ENCODE measurements around the gene FAHD1. TPM values are rescaled to one million over a fixed set of nuclear protein-coding genes. Genes with fewer than 3 reads are reported as not detected.

FAHD1 gene
- total RNA-seq, 4 donors from 2014 or later: 46.2 to 89.0 (median 62.3) TPM

DNA sequence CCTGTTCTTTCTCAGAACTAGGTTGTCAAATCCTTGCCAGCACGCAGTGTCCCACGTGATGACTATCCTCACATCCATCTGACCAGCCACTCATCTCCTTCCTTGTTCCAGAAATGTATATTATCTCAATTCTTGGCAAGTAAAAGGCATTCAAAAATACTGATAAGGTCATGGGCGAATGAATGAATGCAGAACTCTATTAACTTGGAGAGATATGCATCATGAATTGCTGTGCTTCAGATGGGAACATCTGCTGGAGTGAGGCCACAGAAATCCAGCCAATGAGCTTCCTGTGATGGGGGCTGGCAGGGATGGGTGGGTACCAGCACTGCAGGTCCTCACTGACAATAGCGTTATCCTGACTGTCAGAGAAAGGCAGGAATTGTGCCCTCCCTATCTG, 19.0 kb downstream of the FAHD1 start:
- DNase-seq (ENCODE audit: low spot score in 2 of 2): no peak
- no peak overlapping the region for H3K4me3 ChIP-seq (ENCODE audit: low read depth, poor library complexity, severe bottlenecking)
- WGBS, 2 donors: 51% methylated on average over 4 of the region's 4 CpGs
- TF ChIP-seq, protein P1, sequence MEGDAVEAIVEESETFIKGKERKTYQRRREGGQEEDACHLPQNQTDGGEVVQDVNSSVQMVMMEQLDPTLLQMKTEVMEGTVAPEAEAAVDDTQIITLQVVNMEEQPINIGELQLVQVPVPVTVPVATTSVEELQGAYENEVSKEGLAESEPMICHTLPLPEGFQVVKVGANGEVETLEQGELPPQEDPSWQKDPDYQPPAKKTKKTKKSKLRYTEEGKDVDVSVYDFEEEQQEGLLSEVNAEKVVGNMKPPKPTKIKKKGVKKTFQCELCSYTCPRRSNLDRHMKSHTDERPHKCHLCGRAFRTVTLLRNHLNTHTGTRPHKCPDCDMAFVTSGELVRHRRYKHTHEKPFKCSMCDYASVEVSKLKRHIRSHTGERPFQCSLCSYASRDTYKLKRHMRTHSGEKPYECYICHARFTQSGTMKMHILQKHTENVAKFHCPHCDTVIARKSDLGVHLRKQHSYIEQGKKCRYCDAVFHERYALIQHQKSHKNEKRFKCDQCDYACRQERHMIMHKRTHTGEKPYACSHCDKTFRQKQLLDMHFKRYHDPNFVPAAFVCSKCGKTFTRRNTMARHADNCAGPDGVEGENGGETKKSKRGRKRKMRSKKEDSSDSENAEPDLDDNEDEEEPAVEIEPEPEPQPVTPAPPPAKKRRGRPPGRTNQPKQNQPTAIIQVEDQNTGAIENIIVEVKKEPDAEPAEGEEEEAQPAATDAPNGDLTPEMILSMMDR (IDR thresholded peaks at IDR 0.05): no peak
- no peak for TF ChIP-seq POLR2A (IDR thresholded peaks at IDR 0.05)
- intact Hi-C loops (cut with DNase I; ENCODE audit: low total_unique reads): no loop called here

DNA sequence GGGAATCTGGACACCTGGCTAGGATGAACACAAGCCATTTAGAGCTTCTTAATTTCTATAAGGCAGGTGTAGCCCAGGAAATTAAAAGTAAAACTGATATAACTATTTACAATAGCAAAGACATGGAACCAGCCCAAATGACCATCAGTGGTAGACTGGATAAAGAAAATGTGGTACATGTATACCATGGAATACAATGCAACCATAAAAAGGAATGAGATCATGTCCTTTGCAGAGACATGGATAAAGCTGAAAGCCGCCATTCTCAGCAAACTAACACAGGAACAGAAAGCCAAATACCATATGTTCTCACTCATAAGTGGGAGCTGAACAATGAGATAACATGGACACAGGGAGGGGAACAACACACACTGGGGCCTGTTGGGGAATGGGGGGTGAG, 19.4 kb downstream of the FAHD1 start:
- intact Hi-C loops (cut with DNase I; ENCODE audit: low total_unique reads): no loop called here
- H3K4me3 ChIP-seq (ENCODE audit: low read depth, poor library complexity, severe bottlenecking): no peak overlapping the region
- TF ChIP-seq POLR2A (IDR thresholded peaks at IDR 0.05): no peak
- TF ChIP-seq, protein P1 (IDR thresholded peaks at IDR 0.05): no peak
- 68 to 89% methylated on average over 1 of the region's 1 CpG for WGBS, 2 donors
- no peak for DNase-seq (ENCODE audit: low spot score in 2 of 2)

DNA sequence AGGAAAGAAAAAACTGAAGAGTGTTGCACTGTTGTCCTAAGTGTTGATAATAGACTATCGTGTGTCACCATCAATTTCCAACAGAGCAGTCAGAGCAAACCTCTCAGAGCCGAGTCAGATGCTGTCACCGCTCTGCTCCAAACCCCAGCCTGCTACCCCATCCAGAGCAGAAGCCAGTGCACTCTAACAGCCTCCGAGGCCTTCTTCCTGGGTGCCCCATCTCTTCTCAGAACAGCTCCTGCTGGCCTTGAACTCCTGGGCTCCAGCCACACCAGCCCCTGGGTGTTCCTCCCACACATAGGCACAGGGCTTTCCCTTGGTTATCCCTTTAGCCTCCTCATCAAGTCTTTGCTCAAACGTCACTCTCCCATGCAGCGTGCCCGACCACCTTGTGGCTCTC, 24.0 kb downstream of the FAHD1 start:
- DNase-seq (ENCODE audit: low spot score in 2 of 2): no peak
- no peak overlapping the region for H3K4me3 ChIP-seq (ENCODE audit: low read depth, poor library complexity, severe bottlenecking)
- intact Hi-C loops (cut with DNase I; ENCODE audit: low total_unique reads): loop anchor here (10.0 kb wide), 1 partner anchor 84 kb away; no protein-coding TSS in a partner anchor
- TF ChIP-seq, protein P1 (IDR thresholded peaks at IDR 0.05): no peak
- no peak for TF ChIP-seq POLR2A (IDR thresholded peaks at IDR 0.05)
- 83 to 86% methylated on average over 7 of the region's 7 CpGs for WGBS, 2 donors

DNA sequence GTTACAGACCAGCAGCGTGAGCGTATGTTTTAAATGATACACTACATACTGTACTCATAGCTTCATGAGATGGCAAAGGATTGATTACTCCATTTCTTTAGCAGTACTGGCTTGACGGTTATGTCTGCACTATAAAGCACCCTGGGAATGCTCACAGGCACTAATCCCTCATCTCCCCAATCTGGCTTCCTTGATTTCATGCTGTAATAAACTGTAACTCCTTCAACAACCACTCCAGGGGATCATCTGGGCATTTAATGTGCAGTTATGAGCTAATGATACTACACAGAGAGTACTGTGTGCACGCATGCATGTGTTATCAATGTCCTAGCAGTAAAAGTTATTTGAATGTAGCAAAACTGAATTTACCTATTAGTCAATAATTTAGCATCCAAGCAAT, 24.8 kb downstream of the FAHD1 start:
- intact Hi-C loops (cut with DNase I; ENCODE audit: low total_unique reads): loop anchor here (10.0 kb wide), 1 partner anchor 83 kb away; no protein-coding TSS in a partner anchor
- TF ChIP-seq, protein P1 (IDR thresholded peaks at IDR 0.05): no peak
- TF ChIP-seq POLR2A (IDR thresholded peaks at IDR 0.05): no peak
- H3K4me3 ChIP-seq (ENCODE audit: low read depth, poor library complexity, severe bottlenecking): no peak overlapping the region
- no peak for DNase-seq (ENCODE audit: low spot score in 2 of 2)
- WGBS, 2 donors: 61% methylated on average over 4 of the region's 4 CpGs

DNA sequence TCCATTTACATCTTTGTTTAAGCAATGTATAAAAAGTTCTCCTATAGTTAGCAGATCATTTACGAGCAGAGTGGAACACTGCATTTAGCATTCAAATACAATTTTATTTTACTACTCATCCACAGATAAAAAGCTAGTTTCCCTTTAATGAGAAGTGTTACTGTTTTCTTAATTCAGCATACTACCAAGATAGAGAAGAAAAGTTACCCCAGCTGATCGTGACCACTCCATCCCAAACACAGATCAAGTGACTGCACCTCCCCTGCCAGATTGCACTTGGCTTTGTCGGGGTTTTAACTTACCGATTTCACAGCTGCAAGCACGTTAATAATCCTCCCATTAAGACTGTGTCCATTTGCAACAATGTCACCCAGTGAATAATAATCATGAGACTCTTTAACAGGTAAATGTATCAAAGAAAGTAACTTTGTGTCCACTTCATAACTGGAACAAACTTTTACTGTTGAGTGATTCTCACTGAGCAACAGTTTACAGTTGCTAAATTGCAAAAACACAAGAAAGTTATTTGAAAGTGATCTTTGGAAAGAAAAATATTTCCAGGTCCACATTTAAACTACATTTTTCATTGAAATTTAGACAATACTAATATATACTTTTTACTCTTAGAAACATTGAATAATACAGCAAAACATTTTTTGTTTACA, 30.6 kb downstream of the FAHD1 start:
- H3K4me3 ChIP-seq (ENCODE audit: low read depth, poor library complexity, severe bottlenecking): no peak overlapping the region
- intact Hi-C loops (cut with DNase I; ENCODE audit: low total_unique reads): loop anchor here (10.0 kb wide), 1 partner anchor 77 kb away; no protein-coding TSS in a partner anchor

More for the DNA sequence above, 30.6 kb downstream of the FAHD1 start:
- no peak for DNase-seq (ENCODE audit: low spot score in 2 of 2)
- TF ChIP-seq, protein P1 (IDR thresholded peaks at IDR 0.05): no peak
- no peak for TF ChIP-seq POLR2A (IDR thresholded peaks at IDR 0.05)
- WGBS, 2 donors: 57 to 64% methylated on average over 5 of the region's 5 CpGs
